ENCODE data around the gene HABP4. TPM values are rescaled to one million over a fixed set of nuclear protein-coding genes. Genes with fewer than 3 reads are reported as not detected.

Gene HABP4, protein sequence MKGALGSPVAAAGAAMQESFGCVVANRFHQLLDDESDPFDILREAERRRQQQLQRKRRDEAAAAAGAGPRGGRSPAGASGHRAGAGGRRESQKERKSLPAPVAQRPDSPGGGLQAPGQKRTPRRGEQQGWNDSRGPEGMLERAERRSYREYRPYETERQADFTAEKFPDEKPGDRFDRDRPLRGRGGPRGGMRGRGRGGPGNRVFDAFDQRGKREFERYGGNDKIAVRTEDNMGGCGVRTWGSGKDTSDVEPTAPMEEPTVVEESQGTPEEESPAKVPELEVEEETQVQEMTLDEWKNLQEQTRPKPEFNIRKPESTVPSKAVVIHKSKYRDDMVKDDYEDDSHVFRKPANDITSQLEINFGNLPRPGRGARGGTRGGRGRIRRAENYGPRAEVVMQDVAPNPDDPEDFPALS
- 1 to 10 TPM; 5.8 to 7.3 TPM for total RNA-seq

DNA sequence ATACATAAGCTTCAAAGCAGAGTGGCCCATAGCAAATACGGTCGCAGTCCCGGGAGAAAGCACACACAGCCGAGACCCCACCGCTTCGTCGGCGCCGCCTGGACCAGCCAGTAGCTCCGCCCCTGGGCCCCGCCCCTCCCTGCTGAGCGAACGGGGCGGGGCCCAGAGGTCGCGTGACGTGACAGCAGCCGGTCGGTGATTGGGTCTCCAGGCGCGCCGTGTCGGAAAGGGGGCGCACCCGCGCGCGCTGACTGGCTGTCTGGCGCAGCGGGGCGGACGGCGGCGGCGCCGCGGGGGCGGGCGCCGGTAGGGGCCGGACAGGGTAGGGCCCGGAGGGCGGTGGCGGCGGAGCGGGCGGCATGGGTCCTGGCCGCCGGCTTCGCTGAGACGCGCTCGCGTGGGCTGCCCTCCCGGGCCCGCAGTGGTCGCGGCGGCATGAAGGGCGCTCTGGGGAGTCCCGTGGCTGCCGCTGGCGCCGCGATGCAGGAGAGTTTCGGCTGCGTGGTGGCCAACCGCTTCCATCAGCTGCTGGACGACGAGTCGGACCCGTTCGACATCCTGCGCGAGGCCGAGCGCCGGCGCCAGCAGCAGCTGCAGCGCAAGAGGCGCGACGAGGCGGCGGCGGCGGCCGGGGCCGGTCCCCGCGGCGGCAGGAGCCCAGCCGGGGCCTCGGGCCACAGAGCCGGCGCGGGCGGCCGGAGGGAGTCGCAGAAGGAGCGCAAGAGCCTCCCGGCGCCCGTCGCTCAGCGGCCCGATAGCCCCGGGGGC lies at the start of gene HABP4:
Gene HABP4, plus strand, starts transcription at position 325 of the 768 bp plus-strand sequence. Its CDS starts 111 bp downstream, at position 436.
- peaks cover 24% of the 10 kb centered on the region for H3K4me1 Mint-ChIP-seq
- POLR2A ChIA-PET = interaction anchor here (0.6 to 1.8 kb wide), 5 partner anchors 15 to 1722 kb away, joined by 3 to 5 read pairs (median 3); no protein-coding TSS in a partner anchor
- H3K27me3 Mint-ChIP-seq = peaks cover 9% of the 10 kb centered on the region
- CTCF ChIA-PET = interaction anchor here (0.6 to 1.7 kb wide), 9 partner anchors 10 to 228 kb away, joined by 3 to 8 read pairs (median 4); no protein-coding TSS in a partner anchor
- H3K9me3 Mint-ChIP-seq (ENCODE audit: low read depth) = no peaks in the 10 kb centered on the region
- intact Hi-C loops (cut with DNase I, micrococcal nuclease) = loop anchor here (1.0 to 10.0 kb wide), 12 partner anchors 28 to 1183 kb away; partner anchors contain the start of genes CDC14B (in 1 of the 2), NCBP1 (in 1 of the 2), TSTD2 (in 1 of the 2) and ZNF367 (in 1 of the 2)
- DNase-seq (peak; percentile 98), ATAC-seq (peak; percentile 96)
- peak within 1 kb of the TSS; percentile 84 for H3K4me3 Mint-ChIP-seq
- peak within 1 kb of the TSS; percentile 73 for H3K27ac Mint-ChIP-seq
- H3K36me3 Mint-ChIP-seq (ENCODE audit: low read depth) = no peaks in the 10 kb centered on the region

DNA sequence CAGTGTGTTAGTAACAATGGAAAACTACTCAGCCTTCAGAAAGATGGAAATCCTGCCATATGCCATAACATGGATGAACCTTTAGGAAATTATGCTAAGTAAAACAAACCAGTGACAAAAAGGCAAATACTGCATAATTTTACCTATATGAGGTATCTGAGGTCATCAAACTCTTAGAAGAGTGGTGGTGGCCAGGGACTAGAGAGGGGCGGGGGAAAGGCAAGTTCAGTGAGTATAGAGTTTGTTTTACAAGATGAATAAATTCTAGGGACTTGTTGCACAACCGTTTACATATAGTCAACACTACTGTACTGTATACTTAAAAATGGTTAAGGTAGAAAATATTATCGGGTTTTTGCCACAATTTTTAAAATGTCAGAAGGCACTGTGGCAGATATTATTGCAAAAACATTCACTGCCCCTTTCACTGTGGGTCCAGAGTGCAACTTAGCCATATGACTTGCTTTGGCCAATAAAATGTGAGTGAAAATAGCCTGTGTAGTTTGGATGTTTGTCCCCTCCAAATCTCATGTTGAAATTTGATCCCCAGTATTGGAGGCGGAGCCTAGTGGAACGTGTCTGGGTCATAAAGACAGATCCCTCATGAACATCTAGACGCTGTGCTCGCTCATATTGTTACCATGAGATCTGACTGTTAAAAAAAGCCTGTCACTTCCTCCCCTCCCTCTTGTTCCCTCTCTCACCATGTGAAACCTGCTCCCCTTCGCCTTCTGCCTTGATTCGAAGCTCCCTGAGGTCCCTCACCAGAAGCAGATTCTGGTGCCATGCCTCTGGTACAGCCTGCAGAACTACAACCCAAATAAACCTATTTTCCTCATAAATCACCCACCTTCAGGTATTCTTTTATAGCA lies 41.3 kb upstream of the HABP4 start:
- peak; percentile 23 for DNase-seq
- CTCF ChIA-PET = no interaction called here
- H3K27me3 Mint-ChIP-seq = no peaks in the 10 kb centered on the region
- ATAC-seq = peak; percentile 74
- H3K4me1 Mint-ChIP-seq = peaks cover 30% of the 10 kb centered on the region
- H3K4me3 Mint-ChIP-seq = no peak overlapping the region
- peaks cover 28% of the 10 kb centered on the region for H3K36me3 Mint-ChIP-seq (ENCODE audit: low read depth)
- no peaks in the 10 kb centered on the region for H3K9me3 Mint-ChIP-seq (ENCODE audit: low read depth)
- intact Hi-C loops (cut with DNase I, micrococcal nuclease) = no loop called here
- H3K27ac Mint-ChIP-seq = no peak overlapping the region
- POLR2A ChIA-PET = no interaction called here

DNA sequence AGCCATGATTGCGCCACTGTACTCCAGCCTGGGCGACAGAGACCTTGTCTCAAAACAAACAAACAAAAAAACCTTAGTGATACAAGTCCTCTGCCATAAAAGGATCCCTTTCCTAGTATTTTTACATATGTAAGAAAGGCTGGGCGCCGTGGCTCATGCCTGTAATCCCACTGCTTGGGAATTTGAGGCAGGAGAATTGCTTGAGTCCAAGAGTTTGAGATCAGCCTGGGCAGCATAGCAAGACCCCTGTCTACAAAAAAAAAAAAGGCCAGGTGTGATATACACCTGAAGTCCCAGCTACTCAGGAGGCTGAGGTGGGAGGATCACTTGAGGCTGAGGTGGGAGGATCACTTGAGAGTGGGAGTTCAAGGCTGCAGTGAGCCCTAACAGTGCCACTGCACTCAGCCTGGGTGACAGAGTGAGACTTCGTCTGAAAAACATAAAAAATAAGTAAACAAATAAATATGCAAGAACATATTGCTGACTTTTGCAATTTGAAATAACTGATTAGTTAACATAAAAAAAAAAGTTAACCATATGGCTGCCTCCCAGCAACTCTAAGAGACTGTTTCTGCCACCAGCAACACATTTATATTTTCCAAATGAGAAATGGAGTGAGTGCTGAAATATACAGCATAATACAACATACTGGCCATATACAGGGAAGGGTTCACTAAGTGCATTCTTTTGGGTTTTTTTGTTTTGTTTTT lies 38.7 kb upstream of the HABP4 start:
- DNase-seq (no peak), ATAC-seq (no peak)
- ChIA-PET CTCF (no interaction called here), POLR2A (interaction anchor here (0.6 kb wide), 1 partner anchor 18 kb away, joined by 5 read pairs; no protein-coding TSS in a partner anchor)
- Mint-ChIP-seq H3K36me3 (ENCODE audit: low read depth) (peaks cover 27% of the 10 kb centered on the region), H3K4me3 (no peak overlapping the region), H3K27me3 (no peaks in the 10 kb centered on the region), H3K4me1 (peaks cover 39% of the 10 kb centered on the region), H3K27ac (no peak overlapping the region), H3K9me3 (ENCODE audit: low read depth) (no peaks in the 10 kb centered on the region)
- intact Hi-C loops (cut with DNase I, micrococcal nuclease) = loop anchor here in 1 of 2 experiments (10.0 kb wide), 1 partner anchor 244 kb away; the partner anchor contains the start of gene PRXL2C

DNA sequence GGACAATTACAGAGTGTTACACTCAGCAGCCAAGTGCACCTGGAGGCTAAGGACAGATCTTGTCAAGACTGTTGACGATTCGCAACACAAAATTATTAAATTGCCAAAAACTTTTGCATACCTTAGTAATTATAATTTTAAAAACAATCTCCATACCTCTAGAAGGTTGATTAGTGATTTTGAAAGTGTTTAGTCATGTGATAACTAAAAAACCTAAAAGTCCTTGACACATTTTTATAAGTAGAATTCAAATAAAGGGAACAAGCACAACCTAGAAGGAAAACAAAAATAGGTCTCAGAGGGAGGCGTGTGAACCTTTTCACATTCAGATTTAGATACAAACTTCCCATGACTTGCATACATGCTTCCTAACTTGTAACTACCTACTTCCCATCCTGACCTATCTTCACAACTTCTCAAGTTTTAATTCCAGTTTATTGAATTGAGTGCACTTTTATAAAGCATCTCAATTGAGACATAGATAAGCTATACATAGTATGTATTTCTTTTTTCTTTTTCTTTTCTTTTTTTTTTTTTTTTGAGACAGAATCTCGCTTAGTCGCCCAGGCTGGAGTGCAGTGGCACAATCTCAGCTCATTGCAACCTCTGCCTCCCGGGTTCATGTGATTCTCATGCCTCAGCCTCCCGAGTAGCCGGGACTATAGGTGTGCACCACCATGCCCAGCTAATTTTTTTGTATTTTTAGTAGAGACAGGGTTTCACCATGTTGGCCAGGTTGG lies 37.6 kb upstream of the HABP4 start:
- ATAC-seq (no peak), DNase-seq (no peak)
- no peaks in the 10 kb centered on the region for H3K9me3 Mint-ChIP-seq (ENCODE audit: low read depth)
- H3K4me1 Mint-ChIP-seq = peaks cover 38% of the 10 kb centered on the region
- H3K27me3 Mint-ChIP-seq = no peaks in the 10 kb centered on the region
- no peak overlapping the region for H3K4me3 Mint-ChIP-seq
- ChIA-PET POLR2A (no interaction called here), CTCF (interaction anchor here (1.2 kb wide), 1 partner anchor 13 kb away, joined by 4 read pairs; no protein-coding TSS in a partner anchor)
- intact Hi-C loops (cut with DNase I, micrococcal nuclease) = loop anchor here in 1 of 2 experiments (10.0 kb wide), 1 partner anchor 242 kb away; the partner anchor contains the start of gene PRXL2C
- peaks cover 31% of the 10 kb centered on the region for H3K36me3 Mint-ChIP-seq (ENCODE audit: low read depth)
- no peak overlapping the region for H3K27ac Mint-ChIP-seq

DNA sequence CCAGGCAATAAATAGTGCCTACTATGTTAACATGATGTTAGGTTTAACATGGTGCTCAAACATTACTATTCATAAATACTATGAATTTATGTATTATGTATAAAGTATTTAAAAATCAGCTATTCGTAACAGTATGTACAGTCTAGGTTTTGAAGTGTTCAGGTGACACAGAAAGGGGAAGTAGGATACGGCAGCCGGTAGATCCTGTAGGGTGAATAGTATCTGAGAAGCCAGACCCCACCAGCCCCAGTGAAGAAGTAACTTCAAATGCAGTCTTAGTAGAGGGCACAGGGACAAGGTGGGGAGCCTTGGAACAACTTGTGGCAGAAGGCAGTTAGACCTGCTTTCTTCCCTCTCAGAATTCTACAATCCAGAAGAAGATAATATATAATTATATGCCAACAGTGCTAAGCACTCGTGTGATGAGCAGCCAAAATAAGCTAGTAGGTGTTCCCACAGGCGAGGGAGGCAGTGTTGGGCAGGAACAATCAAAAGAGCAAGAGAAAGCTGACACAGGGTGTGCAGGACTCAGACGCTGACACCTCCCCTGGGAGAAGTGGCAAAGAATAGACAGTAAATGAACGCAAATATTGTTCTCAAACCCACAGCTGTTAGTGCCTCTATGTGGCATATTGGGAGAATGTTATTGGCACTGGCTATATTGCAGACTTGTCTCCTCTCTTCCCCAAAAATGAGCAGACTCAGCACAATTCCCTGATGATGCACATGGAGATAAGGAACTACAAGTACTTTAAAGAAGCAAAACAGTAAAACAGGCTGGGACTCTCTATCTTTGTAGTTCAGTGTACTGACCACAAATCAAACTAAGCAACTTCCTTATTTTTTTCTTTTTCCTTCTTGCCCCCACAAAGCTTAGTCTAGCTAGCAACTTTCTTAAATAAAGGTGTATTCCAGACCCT lies 36.4 kb upstream of the HABP4 start:
- no peak for ATAC-seq
- Mint-ChIP-seq H3K9me3 (ENCODE audit: low read depth) (no peaks in the 10 kb centered on the region), H3K27me3 (no peaks in the 10 kb centered on the region), H3K4me3 (no peak overlapping the region), H3K4me1 (peaks cover 36% of the 10 kb centered on the region), H3K27ac (peak overlapping the region; percentile 66), H3K36me3 (ENCODE audit: low read depth) (peaks cover 26% of the 10 kb centered on the region)
- intact Hi-C loops (cut with DNase I, micrococcal nuclease) = loop anchor here in 1 of 2 experiments (10.0 kb wide), 1 partner anchor 241 kb away; the partner anchor contains the start of gene PRXL2C
- DNase-seq = peak; percentile 19
- ChIA-PET POLR2A (no interaction called here), CTCF (interaction anchor here (0.9 to 1.2 kb wide), 2 partner anchors 15 to 29 kb away, joined by 3 to 4 read pairs; no protein-coding TSS in a partner anchor)

DNA sequence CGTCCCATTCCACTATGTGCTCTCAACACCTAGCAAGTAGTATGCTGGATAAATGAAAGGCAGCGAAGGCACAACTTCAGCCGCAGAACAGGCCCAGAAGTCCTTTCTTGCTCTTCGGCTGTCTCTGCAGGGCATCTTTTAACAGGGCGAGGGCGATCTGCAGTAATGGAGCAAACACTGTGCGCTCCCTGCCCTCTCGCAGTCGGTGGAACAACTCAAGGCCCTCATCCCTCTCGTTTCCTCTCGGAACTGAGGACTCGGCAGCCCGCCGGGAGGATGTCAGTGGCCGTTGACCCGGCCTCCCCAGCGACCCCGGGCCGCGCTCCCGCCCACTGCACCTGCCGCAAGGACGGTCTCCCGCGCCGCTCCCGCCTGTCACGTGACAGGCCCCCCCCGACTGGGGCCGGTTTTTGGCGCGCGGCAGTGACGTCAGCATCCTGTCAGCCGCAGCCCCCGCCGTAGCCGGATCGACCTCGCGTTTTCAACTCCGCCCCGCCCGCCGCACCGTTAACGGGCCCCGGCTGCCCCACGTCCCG lies 32.9 kb upstream of the HABP4 start:
- H3K36me3 Mint-ChIP-seq (ENCODE audit: low read depth) = peaks cover 11% of the 10 kb centered on the region
- peaks cover 48% of the 10 kb centered on the region for H3K4me1 Mint-ChIP-seq
- intact Hi-C loops (cut with DNase I, micrococcal nuclease) = loop anchor here (1.0 to 10.0 kb wide), 6 partner anchors 238 to 1691 kb away; partner anchors contain the start of genes AOPEP (in 1 of the 2), ERCC6L2 (in 1 of the 2), FANCC (in 1 of the 2) and PRXL2C (in 1 of the 2)
- peak overlapping the region; percentile 93 for H3K4me3 Mint-ChIP-seq
- ChIA-PET POLR2A (interaction anchor here (0.6 kb wide), 2 partner anchors 39 to 1214 kb away, joined by 3 read pairs; no protein-coding TSS in a partner anchor), CTCF (interaction anchor here (0.6 to 1.5 kb wide), 2 partner anchors 25 to 905 kb away, joined by 3 to 5 read pairs; no protein-coding TSS in a partner anchor)
- peak overlapping the region; percentile 69 for H3K27ac Mint-ChIP-seq
- no peaks in the 10 kb centered on the region for H3K9me3 Mint-ChIP-seq (ENCODE audit: low read depth)
- no peaks in the 10 kb centered on the region for H3K27me3 Mint-ChIP-seq
- ATAC-seq (peak; percentile 4), DNase-seq (peak; percentile 94)

DNA sequence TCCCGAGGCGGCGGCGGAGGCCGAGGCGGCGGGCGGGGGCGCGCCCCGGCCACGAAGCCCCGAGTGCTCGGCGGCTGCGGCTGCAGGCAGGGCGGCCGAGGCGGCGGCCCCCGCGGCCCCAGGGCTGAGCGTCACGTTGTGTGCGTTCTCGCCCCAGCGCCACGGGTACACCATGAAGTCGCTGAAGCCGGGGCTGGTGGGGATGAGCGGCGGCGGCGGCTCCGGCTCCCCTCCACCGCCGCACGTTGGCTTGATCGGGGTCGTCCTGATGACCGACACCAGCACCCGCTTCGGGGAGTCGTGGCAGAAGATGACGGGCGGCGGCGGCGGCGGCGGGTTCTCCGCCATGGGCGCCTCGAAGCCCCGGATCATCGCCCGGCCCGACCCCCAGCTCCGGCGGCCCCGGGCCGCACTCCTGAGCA lies 32.3 kb upstream of the HABP4 start:
- H3K27ac Mint-ChIP-seq = peak overlapping the region; percentile 90
- H3K36me3 Mint-ChIP-seq (ENCODE audit: low read depth) = peaks cover 10% of the 10 kb centered on the region
- H3K4me3 Mint-ChIP-seq = peak overlapping the region; percentile 93
- no peak for DNase-seq
- H3K9me3 Mint-ChIP-seq (ENCODE audit: low read depth) = no peaks in the 10 kb centered on the region
- ChIA-PET CTCF (no interaction called here), POLR2A (no interaction called here)
- intact Hi-C loops (cut with DNase I, micrococcal nuclease) = loop anchor here (1.0 to 10.0 kb wide), 17 partner anchors 33 to 1691 kb away; partner anchors contain the start of genes PRXL2C (in 2 of the 2), AOPEP (in 1 of the 2), ERCC6L2 (in 1 of the 2) and FANCC (in 1 of the 2)
- H3K27me3 Mint-ChIP-seq = no peaks in the 10 kb centered on the region
- peaks cover 44% of the 10 kb centered on the region for H3K4me1 Mint-ChIP-seq
- ATAC-seq = no peak

DNA sequence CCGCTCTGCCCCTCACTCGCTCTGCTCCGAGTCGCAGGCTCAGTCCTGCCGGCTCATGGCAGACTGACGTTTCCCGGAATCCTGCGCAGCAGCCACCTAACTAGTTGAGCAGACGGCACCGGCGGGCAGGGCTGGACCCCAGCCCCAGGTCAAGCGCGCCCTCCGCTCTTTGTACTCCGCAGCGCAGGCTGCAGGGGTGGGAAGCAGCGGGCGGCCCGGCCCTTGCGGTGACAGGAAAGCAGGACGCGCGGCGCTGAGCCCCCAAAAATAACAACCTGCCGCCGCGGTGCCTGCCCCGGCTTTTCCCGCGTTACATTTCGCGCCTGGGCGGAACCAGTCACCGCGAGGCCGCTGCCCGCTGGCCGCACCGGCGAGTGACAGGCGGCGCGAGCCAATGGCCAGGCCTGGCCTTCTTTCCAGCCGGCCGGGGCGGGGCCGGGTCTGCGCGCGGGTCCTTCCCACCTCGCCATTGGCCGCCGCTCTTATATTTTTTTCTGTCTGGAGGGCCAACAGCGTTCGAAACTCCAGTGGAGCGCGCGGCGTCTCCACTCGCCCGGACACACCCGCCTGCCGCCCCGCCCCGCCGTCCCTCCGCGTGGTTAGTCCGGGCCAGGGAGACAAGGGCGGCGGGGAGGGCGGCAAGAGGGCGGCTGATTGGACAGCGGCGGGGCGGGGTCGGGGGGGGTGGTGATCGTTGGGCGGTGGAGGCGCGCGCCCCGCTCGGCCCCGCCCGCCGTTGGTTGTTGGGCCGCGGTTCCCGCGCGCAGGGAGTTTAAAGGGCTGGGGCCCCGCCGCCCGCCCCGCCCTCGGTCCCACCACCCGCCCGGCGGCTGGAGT lies 31.7 kb upstream of the HABP4 start, which contains the start of gene ZNF367:
Gene ZNF367, minus strand, starts transcription at position 288 of the 837 bp plus-strand sequence. CDS start 338 bp downstream, outside the sequence.
- no peaks in the 10 kb centered on the region for H3K27me3 Mint-ChIP-seq
- ATAC-seq = peak; percentile 81
- peaks cover 10% of the 10 kb centered on the region for H3K36me3 Mint-ChIP-seq (ENCODE audit: low read depth)
- peak within 1 kb of the TSS; percentile 93 for H3K4me3 Mint-ChIP-seq
- ChIA-PET POLR2A (no interaction called here), CTCF (interaction anchor here (0.7 kb wide), 1 partner anchor 35 kb away, joined by 3 read pairs; no protein-coding TSS in a partner anchor)
- peaks cover 38% of the 10 kb centered on the region for H3K4me1 Mint-ChIP-seq
- intact Hi-C loops (cut with DNase I, micrococcal nuclease) = loop anchor here (1.0 to 10.0 kb wide), 15 partner anchors 32 to 1566 kb away; partner anchors contain the start of genes PRXL2C (in 2 of the 2), ERCC6L2 (in 1 of the 2), HABP4 (in 1 of the 2) and NCBP1 (in 1 of the 2)
- peak; percentile 97 for DNase-seq
- H3K9me3 Mint-ChIP-seq (ENCODE audit: low read depth) = no peaks in the 10 kb centered on the region
- H3K27ac Mint-ChIP-seq = peak within 1 kb of the TSS; percentile 90

All from activated CD4-positive, alpha-beta T cell treated with anti-CD3 and anti-CD28 coated beads for 36 hours (primary cell).